Measurements from ENCODE around the gene SRD5A2. TPM values are rescaled to one million over a fixed set of nuclear protein-coding genes. Genes with fewer than 3 reads are reported as not detected.
A peak's percentile ranks its signal among the peaks of the same experiment; 100 is the strongest.

SRD5A2 gene
- total RNA-seq, 1 donor from 2014 or later, result 2.9 TPM

DNA sequence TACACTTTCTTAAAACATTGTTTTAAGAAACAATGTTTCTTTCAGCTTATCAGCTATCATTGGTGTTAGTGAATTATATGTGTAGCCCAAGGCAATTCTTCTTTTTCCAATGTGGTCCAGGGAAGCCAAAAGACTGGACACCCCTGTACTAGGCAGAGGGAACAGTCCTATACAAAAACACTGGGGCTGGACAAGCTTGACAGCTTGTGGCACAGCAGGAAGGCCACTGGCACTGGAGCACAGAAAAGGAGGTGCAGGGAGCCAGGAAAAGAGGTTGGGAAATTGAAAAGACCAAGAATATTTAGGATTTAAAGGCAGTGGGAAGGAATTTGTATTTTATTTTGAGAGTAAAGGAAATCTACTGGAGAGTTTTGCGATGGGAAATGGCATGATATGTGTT lies 47.7 kb downstream of the SRD5A2 start:
- no peak overlapping the region for H3K4me3 ChIP-seq
- no peak overlapping the region for H3K27ac ChIP-seq
- intact Hi-C loops (cut with DNase I), result no loop called here

DNA sequence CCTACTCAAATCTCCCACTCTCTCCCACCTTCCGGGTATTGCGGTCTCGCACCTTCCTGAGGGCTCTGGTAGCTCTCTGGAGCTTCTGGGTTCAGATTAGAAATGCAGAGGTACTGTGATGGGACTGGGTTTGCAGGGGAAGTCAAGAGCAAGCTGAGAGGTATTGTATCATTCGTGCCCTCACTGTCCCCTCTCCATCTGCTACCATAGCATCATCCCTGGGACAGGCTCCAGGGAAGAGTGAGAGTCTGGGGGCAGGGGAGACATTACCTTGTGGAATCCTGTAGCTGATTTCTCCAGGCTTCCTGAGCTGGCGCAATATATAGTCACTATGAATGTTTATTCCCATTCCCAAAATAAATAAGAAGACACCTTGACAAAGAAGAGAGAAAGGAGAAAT lies 49.6 kb downstream of the SRD5A2 start:
- H3K27me3 ChIP-seq, result no peaks in the 10 kb centered on the region
- TF ChIP-seq, protein P1, sequence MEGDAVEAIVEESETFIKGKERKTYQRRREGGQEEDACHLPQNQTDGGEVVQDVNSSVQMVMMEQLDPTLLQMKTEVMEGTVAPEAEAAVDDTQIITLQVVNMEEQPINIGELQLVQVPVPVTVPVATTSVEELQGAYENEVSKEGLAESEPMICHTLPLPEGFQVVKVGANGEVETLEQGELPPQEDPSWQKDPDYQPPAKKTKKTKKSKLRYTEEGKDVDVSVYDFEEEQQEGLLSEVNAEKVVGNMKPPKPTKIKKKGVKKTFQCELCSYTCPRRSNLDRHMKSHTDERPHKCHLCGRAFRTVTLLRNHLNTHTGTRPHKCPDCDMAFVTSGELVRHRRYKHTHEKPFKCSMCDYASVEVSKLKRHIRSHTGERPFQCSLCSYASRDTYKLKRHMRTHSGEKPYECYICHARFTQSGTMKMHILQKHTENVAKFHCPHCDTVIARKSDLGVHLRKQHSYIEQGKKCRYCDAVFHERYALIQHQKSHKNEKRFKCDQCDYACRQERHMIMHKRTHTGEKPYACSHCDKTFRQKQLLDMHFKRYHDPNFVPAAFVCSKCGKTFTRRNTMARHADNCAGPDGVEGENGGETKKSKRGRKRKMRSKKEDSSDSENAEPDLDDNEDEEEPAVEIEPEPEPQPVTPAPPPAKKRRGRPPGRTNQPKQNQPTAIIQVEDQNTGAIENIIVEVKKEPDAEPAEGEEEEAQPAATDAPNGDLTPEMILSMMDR (IDR thresholded peaks at IDR 0.05), result no peak
- TF ChIP-seq POLR2AphosphoS5 (IDR thresholded peaks at IDR 0.05; ENCODE audit: insufficient read depth in 1 of 2, low read depth in 1 of 2), result no peak
- H3K9me3 ChIP-seq, result no peaks in the 10 kb centered on the region
- intact Hi-C loops (cut with DNase I), result no loop called here
- no peak overlapping the region for H3K4me3 ChIP-seq
- no peaks in the 10 kb centered on the region for H3K4me1 ChIP-seq
- no peak overlapping the region for H3K27ac ChIP-seq
- H3K36me3 ChIP-seq, result no peaks in the 10 kb centered on the region
- DNase-seq (ENCODE audit: extremely low spot score in 2 of 2), result no peak

More for the DNA sequence above, 47.7 kb downstream of the SRD5A2 start:
- H3K4me1 ChIP-seq, result no peaks in the 10 kb centered on the region
- H3K36me3 ChIP-seq, result no peaks in the 10 kb centered on the region
- H3K27me3 ChIP-seq, result no peaks in the 10 kb centered on the region
- DNase-seq (ENCODE audit: extremely low spot score in 2 of 2), result no peak
- TF ChIP-seq POLR2A (IDR thresholded peaks at IDR 0.05) (no peak), POLR2AphosphoS5 (IDR thresholded peaks at IDR 0.05; ENCODE audit: insufficient read depth in 1 of 2, low read depth in 1 of 2) (no peak)
- TF ChIP-seq, protein P1 (IDR thresholded peaks at IDR 0.05), result no peak
- H3K9me3 ChIP-seq, result no peaks in the 10 kb centered on the region

DNA sequence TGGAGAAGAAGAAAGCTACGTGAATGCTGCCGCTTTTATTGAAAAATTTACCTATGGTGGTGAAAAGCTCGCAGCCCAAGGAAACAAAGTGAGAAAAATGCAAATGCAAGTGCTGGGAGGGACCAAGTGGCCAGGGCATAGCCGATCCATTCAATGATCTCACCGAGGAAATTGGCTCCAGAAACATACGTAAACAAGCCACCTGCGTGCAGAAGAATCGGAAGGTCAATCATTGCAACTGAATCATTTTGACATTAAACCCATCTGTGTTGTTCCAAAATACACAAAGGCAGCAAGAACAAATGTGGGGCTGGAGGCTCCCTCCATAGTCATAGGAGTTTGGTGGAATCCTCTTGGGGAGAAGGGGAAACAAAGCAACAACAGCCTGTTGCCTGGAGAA lies 51.5 kb downstream of the SRD5A2 start:
- Histone ChIP-seq H3K36me3 (no peaks in the 10 kb centered on the region), H3K4me3 (no peak overlapping the region), H3K27ac (no peak overlapping the region), H3K9me3 (no peaks in the 10 kb centered on the region), H3K27me3 (no peaks in the 10 kb centered on the region), H3K4me1 (no peaks in the 10 kb centered on the region)
- no peak for TF ChIP-seq POLR2AphosphoS5 (IDR thresholded peaks at IDR 0.05; ENCODE audit: insufficient read depth in 1 of 2, low read depth in 1 of 2)
- TF ChIP-seq POLR2A (IDR thresholded peaks at IDR 0.05), result no peak
- TF ChIP-seq, protein P1 (IDR thresholded peaks at IDR 0.05), result no peak
- intact Hi-C loops (cut with DNase I), result no loop called here
- DNase-seq (ENCODE audit: extremely low spot score in 2 of 2), result no peak

DNA sequence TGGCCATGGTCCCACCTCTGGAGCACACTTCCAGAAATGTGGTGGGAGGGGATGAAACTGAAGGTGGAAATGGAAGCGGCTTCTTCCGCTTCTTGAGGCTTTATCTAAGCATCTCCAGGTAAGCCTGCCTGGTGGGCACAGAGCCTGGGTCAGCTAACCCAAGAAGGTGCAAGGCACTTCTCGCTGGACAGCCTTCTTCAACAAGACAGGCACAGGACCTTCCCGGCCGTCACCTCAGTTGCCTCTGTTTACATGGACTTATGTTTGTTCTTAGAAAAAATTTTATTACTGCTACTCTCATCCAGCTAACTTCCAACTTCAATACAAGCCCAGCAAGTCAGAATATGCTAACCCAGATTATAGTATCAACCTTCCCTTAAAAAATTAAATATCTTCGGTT lies 51.9 kb downstream of the SRD5A2 start:
- H3K4me1 ChIP-seq, result no peaks in the 10 kb centered on the region
- H3K4me3 ChIP-seq, result no peak overlapping the region
- TF ChIP-seq POLR2AphosphoS5 (IDR thresholded peaks at IDR 0.05; ENCODE audit: insufficient read depth in 1 of 2, low read depth in 1 of 2), result no peak
- TF ChIP-seq, protein P1 (IDR thresholded peaks at IDR 0.05), result no peak
- TF ChIP-seq POLR2A (IDR thresholded peaks at IDR 0.05), result no peak
- intact Hi-C loops (cut with DNase I), result no loop called here
- H3K36me3 ChIP-seq, result no peaks in the 10 kb centered on the region
- peak in 1 of 2 donors; percentile 83 for DNase-seq (ENCODE audit: extremely low spot score in 2 of 2)
- no peaks in the 10 kb centered on the region for H3K9me3 ChIP-seq
- H3K27me3 ChIP-seq, result no peaks in the 10 kb centered on the region
- H3K27ac ChIP-seq, result no peak overlapping the region

DNA sequence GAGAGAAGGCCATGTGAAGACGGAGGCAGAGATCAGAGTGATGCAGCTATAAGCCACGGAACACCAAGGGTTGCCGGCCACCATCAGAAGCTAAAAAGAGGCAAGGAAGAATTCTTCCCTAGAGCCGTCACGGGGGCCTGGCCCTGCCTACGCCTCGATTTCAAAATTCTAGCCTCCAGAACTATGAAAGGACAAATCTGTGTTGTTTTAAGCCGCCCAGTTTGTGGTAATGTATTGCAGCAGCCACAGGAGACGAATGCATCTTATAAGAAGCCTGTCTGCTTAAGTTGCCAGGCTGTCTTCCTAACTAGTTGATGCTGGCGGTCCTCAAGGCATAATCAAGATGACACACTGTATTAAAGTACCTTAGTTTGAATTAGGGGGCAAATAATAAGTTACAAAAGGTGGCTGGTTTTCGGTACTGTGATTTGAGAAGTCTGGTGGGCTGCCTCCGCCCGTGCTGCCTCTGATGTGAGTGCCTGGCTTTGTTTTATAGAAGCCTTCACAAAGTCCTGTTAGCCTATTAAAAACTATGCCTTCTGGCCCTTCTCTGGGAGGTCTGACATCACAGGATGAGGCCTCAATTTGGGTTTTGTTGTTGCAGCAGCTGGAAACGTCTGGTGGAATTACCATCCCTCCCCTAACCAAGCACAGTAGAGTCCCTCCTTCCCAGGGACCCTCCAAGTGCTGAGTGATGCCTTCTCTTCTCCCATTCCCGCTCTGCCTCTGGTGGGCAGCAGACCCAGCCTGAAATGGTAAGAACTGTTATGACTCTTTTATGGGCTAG lies 53.6 kb downstream of the SRD5A2 start:
- H3K36me3 ChIP-seq, result no peaks in the 10 kb centered on the region
- peak in 1 of 2 donors; percentile 7 for TF ChIP-seq POLR2A (IDR thresholded peaks at IDR 0.05)
- TF ChIP-seq POLR2AphosphoS5 (IDR thresholded peaks at IDR 0.05; ENCODE audit: insufficient read depth in 1 of 2, low read depth in 1 of 2), result no peak
- peak overlapping the region; percentile 9 for H3K27ac ChIP-seq
- intact Hi-C loops (cut with DNase I), result no loop called here
- DNase-seq (ENCODE audit: extremely low spot score in 2 of 2), result peak in 1 of 2 donors; percentile 80
- H3K4me1 ChIP-seq, result no peaks in the 10 kb centered on the region
- no peak overlapping the region for H3K4me3 ChIP-seq
- no peaks in the 10 kb centered on the region for H3K9me3 ChIP-seq
- no peaks in the 10 kb centered on the region for H3K27me3 ChIP-seq
